HepG2 (cell line): ENCODE data around the gene NUAK2. TPM values are rescaled to one million over a fixed set of nuclear protein-coding genes. Genes with fewer than 3 reads are reported as not detected.

Experiments
- ARNT2 ChIP-seq: sonication (generic); formaldehyde crosslinking; IDR thresholded peaks from 2 replicates; pipeline ENCODE4 v1.8.0; 2022; ENCODE audit warnings: mild to moderate bottlenecking, low read depth, missing genetic modification reagents, moderate library complexity
- ATF1 ChIP-seq: IDR thresholded peaks from 2 replicates; pipeline ENCODE4 v1.6.1; 2016; ENCODE audit warnings: mild to moderate bottlenecking, control low read depth
- EHMT2 ChIP-seq: fragments of 200-600 bp; sonication (generic); IDR thresholded peaks from 2 replicates; pipeline ENCODE4 v1.7.0; 2017; ENCODE audit warnings: antibody characterized with exemption, low read depth, low read length, borderline replicate concordance
- FOXK2 ChIP-seq: fragments of 450-650 bp; IDR thresholded peaks from 2 replicates; pipeline ENCODE4 v1.6.1; 2016
- HMG20B ChIP-seq: conservative IDR thresholded peaks from 2 replicates; pipeline ENCODE4 v1.6.1; 2016; ENCODE audit warnings: missing genetic modification reagents, missing compliant biosample characterization
- MTA1 ChIP-seq: sonication (generic); formaldehyde crosslinking; IDR thresholded peaks from 2 replicates; pipeline ENCODE4 v1.4.0; 2020; ENCODE audit warnings: missing genetic modification reagents, mild to moderate bottlenecking, borderline replicate concordance
- NR2F6 ChIP-seq, 2 experiments: IDR thresholded peaks; 2 replicates each; pipeline ENCODE4 v1.6.1; 2016; ENCODE audit warnings: antibody characterized with exemption in 1 of 2, mild to moderate bottlenecking in 1 of 2
- PAWR ChIP-seq: sonication (generic); formaldehyde crosslinking; IDR thresholded peaks from 2 replicates; pipeline ENCODE4 v1.4.0; 2020; ENCODE audit warnings: missing genetic modification reagents, mild to moderate bottlenecking, borderline replicate concordance
- SIX4 ChIP-seq: sonication (generic); formaldehyde crosslinking; IDR thresholded peaks from 2 replicates; pipeline ENCODE4 v1.4.0; 2020; ENCODE audit warnings: missing genetic modification reagents
- SSRP1 ChIP-seq: IDR thresholded peaks from 2 replicates; pipeline ENCODE4 v1.6.1; 2016; ENCODE audit warnings: control low read depth
- ZNF224 ChIP-seq: sonication (generic); formaldehyde crosslinking; IDR thresholded peaks from 2 replicates; pipeline ENCODE4 v1.5.0; 2020; ENCODE audit warnings: mild to moderate bottlenecking, missing genetic modification reagents
- ZNF232 ChIP-seq: sonication (generic); formaldehyde crosslinking; IDR thresholded peaks from 2 replicates; pipeline ENCODE4 v1.4.0; 2020; ENCODE audit warnings: missing genetic modification reagents, borderline replicate concordance
- ZNF607 ChIP-seq: sonication (generic); formaldehyde crosslinking; IDR thresholded peaks from 2 replicates; pipeline ENCODE4 v1.5.1; 2020; ENCODE audit warnings: missing genetic modification reagents, mild to moderate bottlenecking, borderline replicate concordance
- ZNF709 ChIP-seq: sonication (generic); formaldehyde crosslinking; IDR thresholded peaks from 2 replicates; pipeline ENCODE4 v1.5.0; 2020; ENCODE audit warnings: mild to moderate bottlenecking, missing genetic modification reagents
- ZNF792 ChIP-seq: IDR thresholded peaks from 2 replicates; pipeline ENCODE4 v1.6.1; 2016
- polyA plus RNA-seq, 8 experiments: library from polyadenylated mRNA; depleted of rRNA in 3 of 8; stranded (reverse) in 7 of 8; unstranded in 1 of 8; fragments of >200 nt; fragmentation: Illumina TruSeq in 4 of 8; extraction: Trizol in 4 of 8; gene quantifications; 2 replicates each; pipeline versions ENCODE4 v1.2.1 to v1.2.3, GENCODE V29; 2011 to 2016; ENCODE audit warnings: low read depth in 4 of 8, missing spikeins in 1 of 8, mixed read lengths in 1 of 8; ENCODE audit not compliant: insufficient read depth in 1 of 8
- total RNA-seq, 5 experiments: library from RNA; depleted of rRNA; stranded (reverse); fragments of >200 nt; fragmentation: Illumina TruSeq; extraction: Trizol; gene quantifications; 2 replicates each; pipeline ENCODE4 v1.2.3, GENCODE V29; 2016; ENCODE audit warnings: low read depth in 1 of 5
- TF ChIP-seq, protein P1 (sequence below): sonication (generic); formaldehyde crosslinking; IDR thresholded peaks from 2 replicates; pipeline ENCODE4 v1.5.0; 2020; ENCODE audit warnings: mild to moderate bottlenecking, low read depth, missing genetic modification reagents, borderline replicate concordance
- TF ChIP-seq, protein P2 (sequence below): fragments of 450-650 bp; IDR thresholded peaks from 2 replicates; pipeline ENCODE4 v1.6.1; 2016
- TF ChIP-seq, protein P3 (sequence below): sonication (generic); formaldehyde crosslinking; IDR thresholded peaks from 2 replicates; pipeline ENCODE4 v1.8.1; 2023; ENCODE audit warnings: missing genetic modification reagents, inconsistent platforms, borderline replicate concordance
- TF ChIP-seq, protein P4 (sequence below): sonication (generic); formaldehyde crosslinking; IDR thresholded peaks from 2 replicates; pipeline ENCODE4 v1.4.0; 2020; ENCODE audit warnings: missing genetic modification reagents, borderline replicate concordance
- TF ChIP-seq, protein P5 (sequence below): sonication (generic); IDR thresholded peaks from 2 replicates; pipeline ENCODE4 v1.6.1; 2016; ENCODE audit warnings: low read depth, borderline replicate concordance
- TF ChIP-seq, protein P6 (sequence below): IDR thresholded peaks from 2 replicates; pipeline ENCODE4 v1.6.1; 2016; ENCODE audit warnings: missing compliant biosample characterization, missing genetic modification reagents, borderline replicate concordance

NUAK2 gene
- total and polyA plus RNA-seq, 2 of the 13 experiments (the other 11 are each of a cell fraction or from before 2014, with no cell fraction given) = 0.75 to 1.1 TPM

DNA sequence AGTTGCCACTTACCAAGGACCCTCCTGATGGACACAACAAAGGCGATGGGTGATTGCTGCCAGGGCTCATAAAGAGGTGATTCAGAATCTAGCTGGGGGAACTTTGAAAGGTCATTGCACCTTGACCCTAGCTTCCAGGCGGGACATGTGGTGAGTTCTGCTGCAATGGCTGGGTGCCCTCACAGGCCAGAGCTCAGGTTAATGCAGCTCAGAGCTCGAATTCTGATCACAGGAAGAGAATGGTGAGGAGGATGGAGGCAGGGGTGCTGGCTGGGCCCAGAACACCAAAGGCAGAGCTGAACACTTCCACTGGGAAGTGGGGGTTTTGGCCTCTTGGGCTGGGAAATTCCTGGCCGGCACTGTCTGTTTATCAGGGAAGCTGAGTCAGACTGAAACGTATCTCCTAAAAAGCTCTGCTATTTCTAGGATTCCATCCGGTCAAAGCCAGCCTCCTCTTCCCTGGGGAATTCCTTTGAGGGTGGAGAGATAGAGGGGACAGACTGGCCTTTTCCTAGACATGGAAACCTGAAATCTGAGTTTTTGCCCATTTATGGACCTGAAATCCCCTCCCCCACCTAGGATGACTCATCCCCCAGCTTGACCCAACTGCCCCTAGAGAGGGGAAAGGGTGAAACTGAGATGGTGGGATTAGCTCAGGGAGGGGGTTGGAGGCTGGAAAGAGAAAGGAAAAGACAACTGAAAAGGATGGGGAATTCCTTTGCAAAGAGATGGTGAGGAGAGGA lies 27.2 kb downstream of the NUAK2 start (continued):
- TF ChIP-seq ZNF232 (CRISPR knock-in tag) (no peak), FOXK2 (no peak), ZNF224 (CRISPR knock-in tag) (no peak), ZNF607 (no peak), MTA1 (CRISPR knock-in tag) (peak; percentile 75; the same call in 1 of the 2 replicates), ATF1 (peak; percentile 62; the same call in 1 of the 2 replicates), NR2F6 (IDR thresholded peaks at IDR 0.05) (peak; percentile 88), NR2F6 (CRISPR knock-in tag; IDR thresholded peaks at IDR 0.05) (peak; percentile 96), ZNF792 (CRISPR knock-in tag) (0 out of 2 replicates have a peak, but pooled peaks have one; percentile 40), ZNF709 (CRISPR knock-in tag) (no peak), PAWR (CRISPR knock-in tag) (no peak), HMG20B (no peak; the same call in 1 of the 2 replicates), SIX4 (peak; percentile 53), EHMT2 (no peak), SSRP1 (CRISPR knock-in tag) (no peak), ARNT2 (CRISPR knock-in tag) (no peak)
- TF ChIP-seq, protein P1, sequence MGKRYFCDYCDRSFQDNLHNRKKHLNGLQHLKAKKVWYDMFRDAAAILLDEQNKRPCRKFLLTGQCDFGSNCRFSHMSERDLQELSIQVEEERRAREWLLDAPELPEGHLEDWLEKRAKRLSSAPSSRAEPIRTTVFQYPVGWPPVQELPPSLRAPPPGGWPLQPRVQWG (CRISPR knock-in tag) = no peak
- TF ChIP-seq, protein P2, sequence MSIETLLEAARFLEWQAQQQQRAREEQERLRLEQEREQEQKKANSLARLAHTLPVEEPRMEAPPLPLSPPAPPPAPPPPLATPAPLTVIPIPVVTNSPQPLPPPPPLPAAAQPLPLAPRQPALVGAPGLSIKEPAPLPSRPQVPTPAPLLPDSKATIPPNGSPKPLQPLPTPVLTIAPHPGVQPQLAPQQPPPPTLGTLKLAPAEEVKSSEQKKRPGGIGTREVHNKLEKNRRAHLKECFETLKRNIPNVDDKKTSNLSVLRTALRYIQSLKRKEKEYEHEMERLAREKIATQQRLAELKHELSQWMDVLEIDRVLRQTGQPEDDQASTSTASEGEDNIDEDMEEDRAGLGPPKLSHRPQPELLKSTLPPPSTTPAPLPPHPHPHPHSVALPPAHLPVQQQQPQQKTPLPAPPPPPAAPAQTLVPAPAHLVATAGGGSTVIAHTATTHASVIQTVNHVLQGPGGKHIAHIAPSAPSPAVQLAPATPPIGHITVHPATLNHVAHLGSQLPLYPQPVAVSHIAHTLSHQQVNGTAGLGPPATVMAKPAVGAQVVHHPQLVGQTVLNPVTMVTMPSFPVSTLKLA = no peak
- TF ChIP-seq, protein P3, sequence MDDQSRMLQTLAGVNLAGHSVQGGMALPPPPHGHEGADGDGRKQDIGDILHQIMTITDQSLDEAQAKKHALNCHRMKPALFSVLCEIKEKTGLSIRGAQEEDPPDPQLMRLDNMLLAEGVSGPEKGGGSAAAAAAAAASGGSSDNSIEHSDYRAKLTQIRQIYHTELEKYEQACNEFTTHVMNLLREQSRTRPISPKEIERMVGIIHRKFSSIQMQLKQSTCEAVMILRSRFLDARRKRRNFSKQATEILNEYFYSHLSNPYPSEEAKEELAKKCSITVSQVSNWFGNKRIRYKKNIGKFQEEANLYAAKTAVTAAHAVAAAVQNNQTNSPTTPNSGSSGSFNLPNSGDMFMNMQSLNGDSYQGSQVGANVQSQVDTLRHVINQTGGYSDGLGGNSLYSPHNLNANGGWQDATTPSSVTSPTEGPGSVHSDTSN (CRISPR knock-in tag) = no peak
- TF ChIP-seq, protein P4, sequence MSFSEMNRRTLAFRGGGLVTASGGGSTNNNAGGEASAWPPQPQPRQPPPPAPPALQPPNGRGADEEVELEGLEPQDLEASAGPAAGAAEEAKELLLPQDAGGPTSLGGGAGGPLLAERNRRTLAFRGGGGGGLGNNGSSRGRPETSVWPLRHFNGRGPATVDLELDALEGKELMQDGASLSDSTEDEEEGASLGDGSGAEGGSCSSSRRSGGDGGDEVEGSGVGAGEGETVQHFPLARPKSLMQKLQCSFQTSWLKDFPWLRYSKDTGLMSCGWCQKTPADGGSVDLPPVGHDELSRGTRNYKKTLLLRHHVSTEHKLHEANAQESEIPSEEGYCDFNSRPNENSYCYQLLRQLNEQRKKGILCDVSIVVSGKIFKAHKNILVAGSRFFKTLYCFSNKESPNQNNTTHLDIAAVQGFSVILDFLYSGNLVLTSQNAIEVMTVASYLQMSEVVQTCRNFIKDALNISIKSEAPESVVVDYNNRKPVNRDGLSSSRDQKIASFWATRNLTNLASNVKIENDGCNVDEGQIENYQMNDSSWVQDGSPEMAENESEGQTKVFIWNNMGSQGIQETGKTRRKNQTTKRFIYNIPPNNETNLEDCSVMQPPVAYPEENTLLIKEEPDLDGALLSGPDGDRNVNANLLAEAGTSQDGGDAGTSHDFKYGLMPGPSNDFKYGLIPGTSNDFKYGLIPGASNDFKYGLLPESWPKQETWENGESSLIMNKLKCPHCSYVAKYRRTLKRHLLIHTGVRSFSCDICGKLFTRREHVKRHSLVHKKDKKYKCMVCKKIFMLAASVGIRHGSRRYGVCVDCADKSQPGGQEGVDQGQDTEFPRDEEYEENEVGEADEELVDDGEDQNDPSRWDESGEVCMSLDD (CRISPR knock-in tag) = no peak
- TF ChIP-seq, protein P5, sequence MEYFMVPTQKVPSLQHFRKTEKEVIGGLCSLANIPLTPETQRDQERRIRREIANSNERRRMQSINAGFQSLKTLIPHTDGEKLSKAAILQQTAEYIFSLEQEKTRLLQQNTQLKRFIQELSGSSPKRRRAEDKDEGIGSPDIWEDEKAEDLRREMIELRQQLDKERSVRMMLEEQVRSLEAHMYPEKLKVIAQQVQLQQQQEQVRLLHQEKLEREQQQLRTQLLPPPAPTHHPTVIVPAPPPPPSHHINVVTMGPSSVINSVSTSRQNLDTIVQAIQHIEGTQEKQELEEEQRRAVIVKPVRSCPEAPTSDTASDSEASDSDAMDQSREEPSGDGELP = no peak
- TF ChIP-seq, protein P6, sequence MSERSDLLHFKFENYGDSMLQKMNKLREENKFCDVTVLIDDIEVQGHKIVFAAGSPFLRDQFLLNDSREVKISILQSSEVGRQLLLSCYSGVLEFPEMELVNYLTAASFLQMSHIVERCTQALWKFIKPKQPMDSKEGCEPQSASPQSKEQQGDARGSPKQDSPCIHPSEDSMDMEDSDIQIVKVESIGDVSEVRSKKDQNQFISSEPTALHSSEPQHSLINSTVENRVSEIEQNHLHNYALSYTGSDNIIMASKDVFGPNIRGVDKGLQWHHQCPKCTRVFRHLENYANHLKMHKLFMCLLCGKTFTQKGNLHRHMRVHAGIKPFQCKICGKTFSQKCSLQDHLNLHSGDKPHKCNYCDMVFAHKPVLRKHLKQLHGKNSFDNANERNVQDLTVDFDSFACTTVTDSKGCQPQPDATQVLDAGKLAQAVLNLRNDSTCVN (CRISPR knock-in tag) = 0 out of 2 replicates have a peak, but pooled peaks have one; percentile 7
